IPS DF 6.9 (cell line): ENCODE measurements around the gene PPFIA1.
"Not testable (repeated sequence)": the region's sequence is repeated elsewhere in the genome, so short reads cannot be mapped to it uniquely, and the experiment has no call there.

ENCODE experiments used
- DNase-seq: peaks from one replicate; pipeline ENCODE4 v3.0.0-alpha.2; 2013; ENCODE audit warnings: low read depth, low spot score
- H3K27ac ChIP-seq: one replicate; pipeline ENCODE4 v1.5.1; 2013; ENCODE audit warnings: low read length, control low read depth
- H3K27me3 ChIP-seq: 2 replicates; pipeline ENCODE4 v1.6.1; 2013; ENCODE audit warnings: mild to moderate bottlenecking, low read length; ENCODE audit not compliant: control insufficient read depth, insufficient read depth
- H3K36me3 ChIP-seq: 2 replicates; pipeline ENCODE4 v1.6.1; 2013; ENCODE audit warnings: low read length; ENCODE audit not compliant: control insufficient read depth, insufficient read depth
- H3K4me1 ChIP-seq: 2 replicates; pipeline ENCODE4 v1.6.1; 2013; ENCODE audit warnings: low read length; ENCODE audit not compliant: control insufficient read depth, insufficient read depth
- H3K4me3 ChIP-seq: 2 replicates; pipeline ENCODE4 v1.5.1; 2013; ENCODE audit warnings: mild to moderate bottlenecking, low read length
- H3K9me3 ChIP-seq: 2 replicates; pipeline ENCODE4 v1.6.1; 2013; ENCODE audit warnings: low read length, inconsistent platforms; ENCODE audit not compliant: control insufficient read depth, insufficient read depth
- WGBS: extraction: QIAGEN DNeasy Blood & Tissue Kit; methylation state at CpG from one replicate; pipeline ENCODE4 v1.1.7; 2013; ENCODE audit warnings: mixed read lengths, missing lambda C conversion rate; ENCODE audit not compliant: insufficient read length, insufficient coverage; 5-methylcytosine and 5-hydroxymethylcytosine counted together

PPFIA1 gene

GRCh38 chr11:70402016-70402415 lies 131.5 kb downstream of the PPFIA1 start:
- H3K9me3 ChIP-seq: no peaks in the 10 kb centered on the region
- WGBS: no CpG with 5 or more reads among the region's 10 CpGs
- 0 out of 2 replicates have a peak, but pooled peaks cover 3% of the 10 kb centered on the region for H3K36me3 ChIP-seq
- DNase-seq: no peak
- H3K4me3 ChIP-seq: no peak overlapping the region
- no peaks in the 10 kb centered on the region for H3K27me3 ChIP-seq
- no peak overlapping the region for H3K27ac ChIP-seq
- 0 out of 2 replicates have a peak, but pooled peaks cover 1% of the 10 kb centered on the region for H3K4me1 ChIP-seq

DNA sequence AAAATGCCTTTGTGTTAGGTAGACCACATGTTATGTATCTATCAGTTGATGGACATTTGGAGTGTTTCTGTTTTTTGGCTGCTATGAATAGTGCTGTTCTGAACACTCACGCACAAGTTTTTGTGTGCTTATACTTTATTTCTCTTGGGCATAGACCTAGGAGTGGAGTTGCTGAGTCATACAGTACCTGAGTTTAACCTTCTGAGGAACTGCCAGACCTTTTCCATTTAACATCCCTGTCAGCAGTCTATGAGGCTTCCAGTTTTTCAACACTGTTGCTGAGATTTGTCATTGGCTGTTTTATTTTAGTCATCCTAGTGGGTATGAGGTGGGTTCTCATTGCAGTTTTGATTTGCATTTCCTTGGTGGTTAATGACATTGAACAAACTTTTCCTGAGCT lies 132.2 kb downstream of the PPFIA1 start:
- no CpG with 5 or more reads among the region's 1 CpG for WGBS
- no peak overlapping the region for H3K4me3 ChIP-seq
- no peaks in the 10 kb centered on the region for H3K27me3 ChIP-seq
- H3K9me3 ChIP-seq: no peaks in the 10 kb centered on the region
- H3K4me1 ChIP-seq: 0 out of 2 replicates have a peak, but pooled peaks cover 1% of the 10 kb centered on the region
- 0 out of 2 replicates have a peak, but pooled peaks cover 3% of the 10 kb centered on the region for H3K36me3 ChIP-seq
- H3K27ac ChIP-seq: no peak overlapping the region
- DNase-seq: no peak

- Histone ChIP-seq H3K27me3 (no peaks in the 10 kb centered on the region), H3K36me3 (peaks cover 11% of the 10 kb centered on the region; the same call in 1 of the 2 replicates)
- WGBS: no CpG with 5 or more reads among the region's 11 CpGs
These were observed 133.8 kb downstream of the PPFIA1 start for GRCh38 chr11:70404244-70404643.

DNA sequence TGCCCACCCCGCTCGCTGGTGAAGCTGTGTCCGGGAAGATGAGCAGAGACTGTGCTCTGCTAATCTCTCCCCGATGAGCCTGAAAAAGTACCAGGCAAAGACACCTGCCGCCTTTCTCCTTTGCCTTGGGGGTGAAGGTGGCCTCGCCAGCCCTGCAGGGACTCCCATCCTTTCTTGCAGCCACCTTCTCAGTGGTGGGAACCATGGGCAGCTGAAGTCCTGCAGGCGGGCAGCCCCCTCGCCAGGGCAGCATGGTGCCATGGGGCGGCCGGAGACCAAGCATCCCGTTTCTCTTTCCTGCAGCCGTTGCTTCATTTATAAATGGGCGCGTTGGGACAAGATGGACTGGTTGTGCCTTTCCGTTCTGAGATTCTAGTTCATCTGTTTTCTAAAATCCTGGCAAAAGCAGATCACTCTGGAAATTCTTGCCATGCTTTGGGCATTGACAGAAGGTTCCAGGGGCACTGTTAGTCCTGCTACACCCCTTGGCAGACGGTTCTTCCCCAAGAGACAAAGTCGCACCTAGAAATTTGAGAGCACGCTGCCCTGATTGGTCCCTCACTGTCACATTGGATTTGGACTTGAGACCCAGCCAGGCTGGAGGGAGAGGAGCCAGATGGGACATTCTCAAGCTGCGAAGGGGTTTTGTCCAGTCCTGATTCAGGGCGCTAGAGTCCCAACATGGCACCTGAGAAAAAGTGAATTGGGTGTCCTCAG lies 135.3 kb downstream of the PPFIA1 start:
- no peak for DNase-seq
- no peaks in the 10 kb centered on the region for H3K27me3 ChIP-seq
- H3K9me3 ChIP-seq: no peaks in the 10 kb centered on the region
- no peak overlapping the region for H3K4me3 ChIP-seq
- no CpG with 5 or more reads among the region's 20 CpGs for WGBS
- H3K27ac ChIP-seq: no peak overlapping the region
- H3K4me1 ChIP-seq: no peaks in the 10 kb centered on the region
- H3K36me3 ChIP-seq: peaks cover 27% of the 10 kb centered on the region; the same call in 1 of the 2 replicates

More at GRCh38 chr11:70404244-70404643, 133.8 kb downstream of the PPFIA1 start:
- H3K27ac ChIP-seq: no peak overlapping the region
- DNase-seq: no peak
- no peaks in the 10 kb centered on the region for H3K9me3 ChIP-seq
- no peak overlapping the region for H3K4me3 ChIP-seq
- H3K4me1 ChIP-seq: 0 out of 2 replicates have a peak, but pooled peaks cover 1% of the 10 kb centered on the region

- H3K27ac ChIP-seq: no peak overlapping the region
- DNase-seq: no peak
- no CpG with 5 or more reads among the region's 13 CpGs for WGBS
- no peaks in the 10 kb centered on the region for H3K9me3 ChIP-seq
- no peak overlapping the region for H3K4me3 ChIP-seq
- peaks cover 38% of the 10 kb centered on the region; the same call in 1 of the 2 replicates for H3K36me3 ChIP-seq
- no peaks in the 10 kb centered on the region for H3K27me3 ChIP-seq
- no peaks in the 10 kb centered on the region for H3K4me1 ChIP-seq
These were observed 136.6 kb downstream of the PPFIA1 start for GRCh38 chr11:70407121-70407520.

GRCh38 chr11:70407814-70408213 lies 137.3 kb downstream of the PPFIA1 start:
- Histone ChIP-seq H3K27ac (no peak overlapping the region), H3K27me3 (no peaks in the 10 kb centered on the region), H3K9me3 (no peaks in the 10 kb centered on the region), H3K4me1 (no peaks in the 10 kb centered on the region), H3K4me3 (no peak overlapping the region), H3K36me3 (peaks cover 39% of the 10 kb centered on the region)
- DNase-seq: no peak
- no CpG with 5 or more reads among the region's 6 CpGs for WGBS

DNA sequence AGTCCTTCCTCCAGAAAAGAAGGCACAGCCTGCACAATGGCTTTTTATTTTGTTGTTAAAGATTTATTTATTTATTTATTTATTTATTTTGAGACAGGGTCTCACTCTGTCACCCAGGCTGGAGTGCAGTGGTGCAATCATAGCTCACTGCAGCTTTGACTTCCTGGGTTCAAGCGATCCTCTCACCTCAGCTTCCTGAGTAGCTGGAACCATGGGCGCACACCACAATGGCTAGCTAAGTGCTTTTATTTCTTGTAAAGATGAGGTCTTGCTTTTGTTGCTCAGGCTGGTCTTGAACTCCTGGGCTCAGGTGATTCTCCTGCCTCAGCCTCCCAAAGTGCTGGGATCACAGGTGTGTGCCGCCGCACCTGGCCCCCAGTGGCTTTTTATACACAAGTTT lies 137.8 kb downstream of the PPFIA1 start:
- H3K36me3 ChIP-seq: peaks cover 45% of the 10 kb centered on the region
- not testable (repeated sequence) for H3K9me3 ChIP-seq, H3K4me1 ChIP-seq, H3K27me3 ChIP-seq, DNase-seq, H3K4me3 ChIP-seq, H3K27ac ChIP-seq
- WGBS: no CpG with 5 or more reads among the region's 4 CpGs

DNA sequence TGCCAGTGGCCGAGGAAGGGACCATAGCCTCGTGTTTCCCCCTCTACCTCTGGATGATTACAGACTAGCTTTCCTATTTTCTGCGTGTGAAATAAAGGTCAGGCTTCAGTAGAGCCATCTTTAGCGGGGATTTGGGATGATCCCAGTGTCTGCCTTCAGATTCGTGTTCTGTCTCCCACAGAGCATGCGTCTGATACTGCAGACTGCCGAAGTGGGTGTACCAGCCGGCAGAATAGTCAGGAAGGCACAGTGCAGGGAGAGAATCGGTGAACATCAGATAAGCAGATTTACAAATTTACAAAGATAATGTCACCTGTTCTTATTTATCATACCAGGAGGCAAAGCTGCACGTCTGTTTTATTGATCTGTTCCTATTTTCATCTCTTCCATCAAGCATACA lies 138.9 kb downstream of the PPFIA1 start:
- no peak for DNase-seq
- WGBS: no CpG with 5 or more reads among the region's 10 CpGs
- peaks cover 49% of the 10 kb centered on the region for H3K36me3 ChIP-seq
- no peak overlapping the region for H3K4me3 ChIP-seq
- H3K27me3 ChIP-seq: no peaks in the 10 kb centered on the region
- H3K27ac ChIP-seq: no peak overlapping the region
- H3K4me1 ChIP-seq: no peaks in the 10 kb centered on the region
- H3K9me3 ChIP-seq: no peaks in the 10 kb centered on the region

DNA sequence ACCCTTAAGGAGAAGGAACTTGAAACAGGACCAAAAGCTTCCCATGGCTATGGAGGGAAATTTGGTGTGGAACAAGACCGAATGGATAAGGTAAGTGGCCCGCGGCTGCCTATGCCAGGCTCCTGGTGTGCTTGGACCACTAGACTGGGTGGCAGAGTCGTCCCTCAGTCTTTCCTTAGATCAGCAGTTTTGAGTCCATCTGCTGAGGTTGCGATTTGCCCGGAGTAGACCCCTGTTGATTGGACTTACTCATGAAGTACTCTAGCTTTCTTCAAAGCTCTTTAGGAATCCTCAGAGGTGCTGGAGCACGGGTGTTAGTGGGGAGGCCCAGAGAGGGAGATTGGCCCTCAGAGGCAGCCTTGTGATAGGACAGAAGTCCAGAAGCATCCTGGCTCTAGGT lies 139.4 kb downstream of the PPFIA1 start:
- Histone ChIP-seq H3K4me3 (no peak overlapping the region), H3K27me3 (no peaks in the 10 kb centered on the region), H3K27ac (no peak overlapping the region), H3K36me3 (peaks cover 53% of the 10 kb centered on the region), H3K9me3 (no peaks in the 10 kb centered on the region), H3K4me1 (no peaks in the 10 kb centered on the region)
- DNase-seq: no peak
- WGBS: no CpG with 5 or more reads among the region's 7 CpGs

DNA sequence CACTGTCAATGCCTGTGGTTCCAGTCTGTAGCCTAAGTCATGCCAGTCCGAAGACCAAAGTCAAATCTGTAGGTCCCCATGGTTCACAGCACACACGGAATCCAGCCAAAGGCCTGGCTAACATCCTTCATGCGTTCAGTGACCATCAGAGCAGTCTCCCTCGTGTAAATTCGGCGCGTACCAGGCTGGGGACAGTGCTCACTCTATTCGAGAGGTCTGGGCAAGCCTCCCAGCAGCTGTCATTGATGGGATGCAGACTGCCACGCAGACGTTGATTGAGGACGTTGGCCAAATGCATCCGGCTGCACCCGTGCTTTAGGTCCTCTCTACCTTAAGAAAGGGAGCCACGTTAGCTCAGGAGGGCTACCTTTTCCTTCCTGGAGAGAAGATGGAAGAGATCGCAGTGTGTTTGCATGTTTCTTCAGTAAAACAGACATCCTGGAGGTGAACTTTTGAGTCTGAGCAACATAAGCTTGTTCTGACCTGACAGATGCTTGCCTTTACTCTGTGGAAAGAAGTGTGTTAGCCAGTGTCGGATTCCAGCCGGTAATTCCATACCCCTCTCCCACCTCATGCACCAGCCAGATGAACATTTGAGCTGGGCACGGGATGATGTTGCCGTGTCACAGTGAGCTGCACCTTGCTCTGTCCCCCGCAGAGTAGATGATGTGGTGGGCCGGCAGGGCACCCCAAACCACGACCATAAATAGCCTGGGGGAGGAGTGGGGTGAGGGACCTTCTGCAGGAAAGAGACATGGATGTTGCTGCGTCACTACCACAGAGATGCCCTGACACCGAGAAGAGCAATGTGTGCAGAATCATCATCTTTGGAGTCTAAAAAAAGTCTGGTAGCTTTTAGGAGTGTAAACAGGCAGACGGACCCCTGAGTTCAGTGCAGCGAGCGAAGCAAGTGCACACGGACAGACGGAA lies 140.1 kb downstream of the PPFIA1 start:
- Histone ChIP-seq H3K36me3 (peaks cover 56% of the 10 kb centered on the region), H3K4me3 (no peak overlapping the region), H3K27me3 (no peaks in the 10 kb centered on the region), H3K9me3 (no peaks in the 10 kb centered on the region), H3K27ac (no peak overlapping the region), H3K4me1 (no peaks in the 10 kb centered on the region)
- no CpG with 5 or more reads among the region's 29 CpGs for WGBS
- DNase-seq: no peak
